Peyer's patch (tissue), 4 donors: ENCODE data around the gene NOCT.

Experiments used
- CTCF ChIP-seq, 6 experiments: fragments of 450-650 bp in 4 of 6; fragments of 200-600 bp in 2 of 6; sonication (generic) in 1 of 6; IDR thresholded peaks; one replicate each; pipeline ENCODE4 v1.5.1; 2017 to 2019; ENCODE audit warnings: antibody characterized with exemption in 6 of 6, mild to moderate bottlenecking in 3 of 6, moderate library complexity in 1 of 6
- POLR2A ChIP-seq, 2 donors: fragments of 450-650 bp; IDR thresholded peaks; one replicate each; pipeline ENCODE4 v1.5.1; 2017; ENCODE audit warnings: antibody characterized with exemption in 2 of 2, mild to moderate bottlenecking in 2 of 2, moderate library complexity in 2 of 2

- no peak for TF ChIP-seq POLR2A (IDR thresholded peaks at IDR 0.05)
- TF ChIP-seq CTCF (IDR thresholded peaks at IDR 0.05): peak in 2 of 6 experiments; percentile 2 to 5
Measured at GRCh38 chr4:139083607-139083955, 68.0 kb downstream of the NOCT start.
